GM12891 (cell line): ENCODE measurements around the gene SGCE.
A peak's percentile ranks its signal among the peaks of the same experiment; 100 is the strongest.

Experiments used
- DNase-seq: peaks from one replicate; pipeline ENCODE4 v3.0.0; 2011; ENCODE audit warnings: low spot score; ENCODE audit not compliant: insufficient read length
- FAIRE-seq: peaks from 2 replicates; lab custom pipeline; 2011; peaks lifted over from hg19 to GRCh38; lab: Jason Lieb, UNC
- PAX5 ChIP-seq: IDR thresholded peaks from 2 replicates; pipeline ENCODE4 v1.6.1; 2011; ENCODE audit warnings: low read length, moderate library complexity, mild to moderate bottlenecking; ENCODE audit not compliant: insufficient read depth, severe bottlenecking
- POLR2A ChIP-seq: IDR thresholded peaks from 2 replicates; pipeline ENCODE4 v1.6.1; 2011; ENCODE audit warnings: low read depth, low read length, control low read depth
- POLR2AphosphoS5 ChIP-seq: IDR thresholded peaks from 2 replicates; pipeline ENCODE4 v1.6.1; 2011; ENCODE audit warnings: low read depth, low read length, control low read depth
- POU2F2 ChIP-seq: IDR thresholded peaks from 2 replicates; pipeline ENCODE4 v1.6.1; 2011; ENCODE audit warnings: low read depth, mild to moderate bottlenecking, control low read depth, low read length, moderate library complexity
- SPI1 ChIP-seq: IDR thresholded peaks from 2 replicates; pipeline ENCODE4 v1.6.1; 2011; ENCODE audit warnings: low read depth, low read length, control low read depth
- TAF1 ChIP-seq: IDR thresholded peaks from 2 replicates; pipeline ENCODE4 v1.6.1; 2011; ENCODE audit warnings: low read depth, low read length, control low read depth

SGCE gene

GRCh38 chr7:94557215-94557614 lies 98.7 kb downstream of the SGCE start:
- FAIRE-seq (no peak), DNase-seq (no peak)
- TF ChIP-seq SPI1 (no peak), TAF1 (no peak), POU2F2 (no peak), PAX5 (no peak), POLR2A (no peak), POLR2AphosphoS5 (no peak)

- DNase-seq (no peak), FAIRE-seq (peak; percentile 52)
- TF ChIP-seq SPI1 = 0 out of 2 replicates have a peak, but pooled peaks have one; percentile 13
- no peak for TF ChIP-seq POLR2AphosphoS5
Measured at GRCh38 chr7:94556028-94556427, 99.9 kb downstream of the SGCE start.

GRCh38 chr7:94547126-94547525 lies 108.8 kb downstream of the SGCE start:
- FAIRE-seq (no peak), DNase-seq (no peak)
- TF ChIP-seq POLR2AphosphoS5 (no peak), SPI1 (no peak), POLR2A (no peak), PAX5 (no peak), TAF1 (no peak), POU2F2 (no peak)

GRCh38 chr7:94540428-94540827 lies 115.5 kb downstream of the SGCE start:
- no peak for TF ChIP-seq POLR2A
- TF ChIP-seq TAF1 = no peak
- no peak for TF ChIP-seq SPI1
- no peak for TF ChIP-seq POLR2AphosphoS5
- no peak for TF ChIP-seq PAX5
- no peak for TF ChIP-seq POU2F2
- DNase-seq = no peak
- FAIRE-seq = no peak
